ENCODE results near the gene MIER2. TPM values are rescaled to one million over a fixed set of nuclear protein-coding genes. Genes with fewer than 3 reads are reported as not detected.
A peak's percentile ranks its signal among the peaks of the same experiment; 100 is the strongest.

Gene MIER2
- polyA plus RNA-seq, 3 donors: 3.6 to 21.9 (median 6.9) TPM

GRCh38 chr19:367561-367960, 23.0 kb upstream of the MIER2 start:
- H3K9ac ChIP-seq (ENCODE audit: insufficient read depth, low read length, poor library complexity, severe bottlenecking): no peak overlapping the region
- intact Hi-C loops (cut with micrococcal nuclease): no loop called here
- TF ChIP-seq CTCF (IDR thresholded peaks at IDR 0.05): no peak
- H3K27me3 Mint-ChIP-seq (ENCODE audit: low read depth in 3 of 3): peaks cover 9 to 19% (median 17%) of the 10 kb centered on the region in 3 donors
- no peaks in the 10 kb centered on the region for H3K79me2 ChIP-seq (ENCODE audit: insufficient read depth, low read length)
- no peak overlapping the region for H2AFZ ChIP-seq (ENCODE audit: insufficient read depth, low read depth, low read length, poor library complexity, severe bottlenecking)
- no peaks in the 10 kb centered on the region for H3K4me1 ChIP-seq (ENCODE audit: control insufficient read depth in 1 of 2, insufficient read depth in 2 of 2, low read length in 2 of 2)
- H3K4me2 ChIP-seq (replicated peaks; ENCODE audit: extremely low read depth, low read length, poor library complexity, severe bottlenecking): no peak overlapping the region
- peaks cover 2% of the 10 kb centered on the region for H3K4me1 Mint-ChIP-seq
- H3K9me3 Mint-ChIP-seq: peaks cover 0 to 3% (median 2%) of the 10 kb centered on the region in 7 donors
- H3K27me3 ChIP-seq (ENCODE audit: control insufficient read depth in 2 of 2, insufficient read depth in 2 of 2, low read length in 2 of 2): no peaks in the 10 kb centered on the region
- 84% methylated on average over 9 of the region's 14 CpGs for WGBS (ENCODE audit: insufficient coverage)
- no peaks in the 10 kb centered on the region for H3K36me3 Mint-ChIP-seq
- H4K20me1 ChIP-seq (ENCODE audit: insufficient read depth, low read length): no peaks in the 10 kb centered on the region
- H3K4me3 ChIP-seq (replicated peaks in 1 of 3; ENCODE audit: low read depth in 2 of 3, low read length in 3 of 3): no peak overlapping the region
- no peak for DNase-seq
- H3K4me3 Mint-ChIP-seq: no peak overlapping the region
- H3K36me3 ChIP-seq (replicated peaks in 1 of 2; ENCODE audit: control insufficient read depth in 1 of 2, insufficient read depth in 2 of 2, low read length in 2 of 2): no peaks in the 10 kb centered on the region
- no peak overlapping the region for H3K27ac ChIP-seq (ENCODE audit: low read depth in 1 of 2, low read length in 2 of 2)
- no peaks in the 10 kb centered on the region for H3K9me3 ChIP-seq (replicated peaks in 1 of 2; ENCODE audit: control insufficient read depth in 1 of 2, insufficient read depth in 1 of 2, low read length in 2 of 2)
- peak overlapping the region in 1 of 7 donors; percentile 18 for H3K27ac Mint-ChIP-seq

- Histone ChIP-seq H3K9me3 (replicated peaks in 1 of 2; ENCODE audit: control insufficient read depth in 1 of 2, insufficient read depth in 1 of 2, low read length in 2 of 2) (no peaks in the 10 kb centered on the region), H3K4me2 (replicated peaks; ENCODE audit: extremely low read depth, low read length, poor library complexity, severe bottlenecking) (no peak overlapping the region), H3K4me1 (ENCODE audit: control insufficient read depth in 1 of 2, insufficient read depth in 2 of 2, low read length in 2 of 2) (no peaks in the 10 kb centered on the region), H3K4me3 (replicated peaks in 1 of 3; ENCODE audit: low read depth in 2 of 3, low read length in 3 of 3) (no peak overlapping the region), H3K27ac (ENCODE audit: low read depth in 1 of 2, low read length in 2 of 2) (no peak overlapping the region), H3K79me2 (ENCODE audit: insufficient read depth, low read length) (no peaks in the 10 kb centered on the region), H3K9ac (ENCODE audit: insufficient read depth, low read length, poor library complexity, severe bottlenecking) (no peak overlapping the region), H2AFZ (ENCODE audit: insufficient read depth, low read depth, low read length, poor library complexity, severe bottlenecking) (no peak overlapping the region), H4K20me1 (ENCODE audit: insufficient read depth, low read length) (no peaks in the 10 kb centered on the region), H3K36me3 (replicated peaks in 1 of 2; ENCODE audit: control insufficient read depth in 1 of 2, insufficient read depth in 2 of 2, low read length in 2 of 2) (no peaks in the 10 kb centered on the region), H3K27me3 (ENCODE audit: control insufficient read depth in 2 of 2, insufficient read depth in 2 of 2, low read length in 2 of 2) (no peaks in the 10 kb centered on the region)
- H3K9me3 Mint-ChIP-seq: peaks cover 0 to 5% (median 3%) of the 10 kb centered on the region in 7 donors
- H3K27me3 Mint-ChIP-seq (ENCODE audit: low read depth in 3 of 3): peaks cover 7 to 18% (median 15%) of the 10 kb centered on the region in 3 donors
- 97% methylated on average over 8 of the region's 8 CpGs for WGBS (ENCODE audit: insufficient coverage)
- no peak for DNase-seq
- intact Hi-C loops (cut with micrococcal nuclease): no loop called here
- H3K4me1 Mint-ChIP-seq: peaks cover 2% of the 10 kb centered on the region
- H3K4me3 Mint-ChIP-seq: no peak overlapping the region
- no peak for TF ChIP-seq CTCF (IDR thresholded peaks at IDR 0.05)
- H3K36me3 Mint-ChIP-seq: no peaks in the 10 kb centered on the region
- H3K27ac Mint-ChIP-seq: no peak overlapping the region
These were observed 22.4 kb upstream of the MIER2 start for GRCh38 chr19:366951-367350.

Data from CD14-positive monocyte (primary cell).